Measurements from ENCODE around the gene PSMD9.
A peak's percentile ranks its signal among the peaks of the same experiment; 100 is the strongest.

Gene PSMD9

GRCh38 chr12:121958541-121959240, 70.1 kb downstream of the PSMD9 start:
- H2BK15ac ChIP-seq (ENCODE audit: low read depth, poor library complexity, severe bottlenecking): no peak overlapping the region
- no peak overlapping the region for H4K91ac ChIP-seq (ENCODE audit: low read length)
- peak overlapping the region in 1 of 2 experiments; percentile 24 for H3K4ac ChIP-seq (ENCODE audit: low read depth in 1 of 2, low read length in 2 of 2)
- peak overlapping the region; percentile 55 for H4K8ac ChIP-seq (ENCODE audit: low read length)
- H2BK12ac ChIP-seq (ENCODE audit: low read length in 2 of 2): no peak overlapping the region
- H3K4me3 ChIP-seq (ENCODE audit: insufficient read depth in 1 of 2, low read depth in 1 of 2, low read length in 2 of 2): no peak overlapping the region
- peaks cover 0 to 6% of the 10 kb centered on the region in 2 experiments for H3K27me3 ChIP-seq (ENCODE audit: control insufficient read depth in 1 of 2, insufficient read depth in 1 of 2, low read length in 2 of 2)
- no peaks in the 10 kb centered on the region for H3K79me1 ChIP-seq (replicated peaks; ENCODE audit: low read length, poor library complexity, severe bottlenecking)
- H2AFZ ChIP-seq (ENCODE audit: low read depth, low read length): no peak overlapping the region
- no peak overlapping the region for H2BK120ac ChIP-seq (ENCODE audit: low read depth, low read length)
- peak; percentile 87 for DNase-seq
- H3K4me1 ChIP-seq (ENCODE audit: control insufficient read depth, insufficient read depth, low read depth, low read length): peaks cover 9% of the 10 kb centered on the region
- no peaks in the 10 kb centered on the region for H3K9me3 ChIP-seq (ENCODE audit: control insufficient read depth, low read length)
- H3K36me3 ChIP-seq (ENCODE audit: control insufficient read depth in 1 of 2, insufficient read depth in 2 of 2, low read depth in 1 of 2, low read length in 2 of 2): peaks cover 33 to 47% of the 10 kb centered on the region in 2 experiments
- no peak overlapping the region for H2AK5ac ChIP-seq (ENCODE audit: low read length, severe bottlenecking)
- no peak overlapping the region for H2BK5ac ChIP-seq (ENCODE audit: low read depth, low read length, poor library complexity, severe bottlenecking)
- H3K14ac ChIP-seq (ENCODE audit: low read length in 2 of 2): no peak overlapping the region
- H3K9ac ChIP-seq (ENCODE audit: low read length): no peak overlapping the region
- no peak overlapping the region for H3K27ac ChIP-seq (ENCODE audit: low read length, poor library complexity, severe bottlenecking)
- no peak overlapping the region for H3K23ac ChIP-seq (ENCODE audit: low read length in 2 of 2)
- peak overlapping the region in 1 of 2 experiments; percentile 71 for H3K18ac ChIP-seq (ENCODE audit: low read depth in 1 of 2, low read length in 2 of 2)
- WGBS: 65% methylated on average over 21 of the region's 21 CpGs
- H3K4me2 ChIP-seq (ENCODE audit: low read length, poor library complexity, severe bottlenecking): no peak overlapping the region

- 90% methylated on average over 7 of the region's 7 CpGs for WGBS
- Histone ChIP-seq H4K91ac (ENCODE audit: low read length) (no peak overlapping the region), H3K36me3 (ENCODE audit: control insufficient read depth in 1 of 2, insufficient read depth in 2 of 2, low read depth in 1 of 2, low read length in 2 of 2) (peaks cover 35 to 47% of the 10 kb centered on the region in 2 experiments), H2BK5ac (ENCODE audit: low read depth, low read length, poor library complexity, severe bottlenecking) (no peak overlapping the region), H2AK5ac (ENCODE audit: low read length, severe bottlenecking) (no peak overlapping the region), H3K9me3 (ENCODE audit: control insufficient read depth, low read length) (no peaks in the 10 kb centered on the region), H3K9ac (ENCODE audit: low read length) (no peak overlapping the region), H3K14ac (ENCODE audit: low read length in 2 of 2) (no peak overlapping the region), H3K79me1 (replicated peaks; ENCODE audit: low read length, poor library complexity, severe bottlenecking) (no peaks in the 10 kb centered on the region), H3K27ac (ENCODE audit: low read length, poor library complexity, severe bottlenecking) (no peak overlapping the region), H2BK12ac (ENCODE audit: low read length in 2 of 2) (no peak overlapping the region), H2AFZ (ENCODE audit: low read depth, low read length) (no peak overlapping the region), H4K8ac (ENCODE audit: low read length) (no peak overlapping the region), H3K4me3 (ENCODE audit: insufficient read depth in 1 of 2, low read depth in 1 of 2, low read length in 2 of 2) (no peak overlapping the region), H3K23ac (ENCODE audit: low read length in 2 of 2) (no peak overlapping the region), H3K4ac (ENCODE audit: low read depth in 1 of 2, low read length in 2 of 2) (no peak overlapping the region), H3K18ac (ENCODE audit: low read depth in 1 of 2, low read length in 2 of 2) (no peak overlapping the region), H3K27me3 (ENCODE audit: control insufficient read depth in 1 of 2, insufficient read depth in 1 of 2, low read length in 2 of 2) (peaks cover 0 to 6% of the 10 kb centered on the region in 2 experiments), H2BK15ac (ENCODE audit: low read depth, poor library complexity, severe bottlenecking) (no peak overlapping the region), H3K4me2 (ENCODE audit: low read length, poor library complexity, severe bottlenecking) (no peak overlapping the region), H3K4me1 (ENCODE audit: control insufficient read depth, insufficient read depth, low read depth, low read length) (peaks cover 9% of the 10 kb centered on the region), H2BK120ac (ENCODE audit: low read depth, low read length) (no peak overlapping the region)
- DNase-seq: no peak
Observed at GRCh38 chr12:121960541-121960940, 72.0 kb downstream of the PSMD9 start.

DNA sequence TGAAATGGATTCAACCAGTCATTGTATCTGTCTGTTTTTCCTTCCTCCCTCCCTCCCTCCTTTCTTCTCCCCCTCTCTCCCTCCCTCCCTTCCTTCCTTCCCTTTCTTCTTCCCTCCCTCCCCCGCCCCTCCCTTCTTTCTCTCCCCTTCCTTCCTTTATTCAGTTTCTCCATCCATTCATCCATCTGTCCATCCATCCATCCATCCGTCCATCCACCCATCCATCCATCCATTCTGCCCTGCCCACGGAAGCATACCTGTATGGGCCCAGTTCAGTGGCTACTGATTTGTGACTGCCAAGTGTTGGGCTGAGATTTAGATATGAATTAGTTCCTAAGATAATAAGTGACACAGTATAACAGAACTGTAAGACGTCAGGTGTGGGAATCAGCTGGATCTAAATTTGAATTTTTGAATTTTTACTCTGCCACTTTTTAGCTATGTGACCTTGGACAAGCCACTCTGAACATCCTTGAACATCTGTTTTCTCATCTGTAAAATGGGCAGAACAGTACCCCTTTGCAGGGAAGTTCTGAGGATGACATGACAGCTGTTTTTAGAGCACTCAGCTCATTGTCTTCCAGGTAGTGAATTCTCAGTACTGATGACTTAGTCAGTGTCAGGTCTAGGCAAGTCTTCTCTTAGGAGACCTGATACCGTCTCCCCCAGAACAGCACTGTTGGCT, 72.7 kb downstream of the PSMD9 start:
- no peak overlapping the region for H2BK120ac ChIP-seq (ENCODE audit: low read depth, low read length)
- no peak overlapping the region for H2BK5ac ChIP-seq (ENCODE audit: low read depth, low read length, poor library complexity, severe bottlenecking)
- H3K4me3 ChIP-seq (ENCODE audit: insufficient read depth in 1 of 2, low read depth in 1 of 2, low read length in 2 of 2): no peak overlapping the region
- DNase-seq: no peak
- H2AFZ ChIP-seq (ENCODE audit: low read depth, low read length): no peak overlapping the region
- peaks cover 0 to 6% of the 10 kb centered on the region in 2 experiments for H3K27me3 ChIP-seq (ENCODE audit: control insufficient read depth in 1 of 2, insufficient read depth in 1 of 2, low read length in 2 of 2)
- no peak overlapping the region for H2AK5ac ChIP-seq (ENCODE audit: low read length, severe bottlenecking)
- H3K9me3 ChIP-seq (ENCODE audit: control insufficient read depth, low read length): no peaks in the 10 kb centered on the region
- no peak overlapping the region for H3K23ac ChIP-seq (ENCODE audit: low read length in 2 of 2)
- H3K79me1 ChIP-seq (replicated peaks; ENCODE audit: low read length, poor library complexity, severe bottlenecking): no peaks in the 10 kb centered on the region
- H2BK12ac ChIP-seq (ENCODE audit: low read length in 2 of 2): no peak overlapping the region
- peaks cover 9% of the 10 kb centered on the region for H3K4me1 ChIP-seq (ENCODE audit: control insufficient read depth, insufficient read depth, low read depth, low read length)
- peaks cover 35 to 47% of the 10 kb centered on the region in 2 experiments for H3K36me3 ChIP-seq (ENCODE audit: control insufficient read depth in 1 of 2, insufficient read depth in 2 of 2, low read depth in 1 of 2, low read length in 2 of 2)
- H3K4me2 ChIP-seq (ENCODE audit: low read length, poor library complexity, severe bottlenecking): no peak overlapping the region
- no peak overlapping the region for H3K4ac ChIP-seq (ENCODE audit: low read depth in 1 of 2, low read length in 2 of 2)
- no peak overlapping the region for H3K14ac ChIP-seq (ENCODE audit: low read length in 2 of 2)
- no peak overlapping the region for H2BK15ac ChIP-seq (ENCODE audit: low read depth, poor library complexity, severe bottlenecking)
- WGBS: 94% methylated on average over 5 of the region's 5 CpGs
- no peak overlapping the region for H4K8ac ChIP-seq (ENCODE audit: low read length)
- no peak overlapping the region for H3K9ac ChIP-seq (ENCODE audit: low read length)
- H4K91ac ChIP-seq (ENCODE audit: low read length): no peak overlapping the region
- H3K18ac ChIP-seq (ENCODE audit: low read depth in 1 of 2, low read length in 2 of 2): no peak overlapping the region
- no peak overlapping the region for H3K27ac ChIP-seq (ENCODE audit: low read length, poor library complexity, severe bottlenecking)

GRCh38 chr12:121963341-121964018, 74.9 kb downstream of the PSMD9 start:
- WGBS: 85% methylated on average over 11 of the region's 15 CpGs
- Histone ChIP-seq H2BK12ac (ENCODE audit: low read length in 2 of 2) (no peak overlapping the region), H2BK5ac (ENCODE audit: low read depth, low read length, poor library complexity, severe bottlenecking) (no peak overlapping the region), H3K4me1 (ENCODE audit: control insufficient read depth, insufficient read depth, low read depth, low read length) (peaks cover 7% of the 10 kb centered on the region), H4K8ac (ENCODE audit: low read length) (no peak overlapping the region), H2AFZ (ENCODE audit: low read depth, low read length) (no peak overlapping the region), H3K18ac (ENCODE audit: low read depth in 1 of 2, low read length in 2 of 2) (no peak overlapping the region), H3K14ac (ENCODE audit: low read length in 2 of 2) (no peak overlapping the region), H4K91ac (ENCODE audit: low read length) (no peak overlapping the region), H2BK15ac (ENCODE audit: low read depth, poor library complexity, severe bottlenecking) (no peak overlapping the region), H2BK120ac (ENCODE audit: low read depth, low read length) (no peak overlapping the region), H3K27me3 (ENCODE audit: control insufficient read depth in 1 of 2, insufficient read depth in 1 of 2, low read length in 2 of 2) (peaks cover 0 to 6% of the 10 kb centered on the region in 2 experiments), H3K9ac (ENCODE audit: low read length) (no peak overlapping the region), H3K9me3 (ENCODE audit: control insufficient read depth, low read length) (no peaks in the 10 kb centered on the region), H2AK5ac (ENCODE audit: low read length, severe bottlenecking) (no peak overlapping the region), H3K27ac (ENCODE audit: low read length, poor library complexity, severe bottlenecking) (no peak overlapping the region), H3K4ac (ENCODE audit: low read depth in 1 of 2, low read length in 2 of 2) (no peak overlapping the region), H3K36me3 (ENCODE audit: control insufficient read depth in 1 of 2, insufficient read depth in 2 of 2, low read depth in 1 of 2, low read length in 2 of 2) (peaks cover 46 to 54% of the 10 kb centered on the region in 2 experiments), H3K79me1 (replicated peaks; ENCODE audit: low read length, poor library complexity, severe bottlenecking) (no peaks in the 10 kb centered on the region), H3K4me2 (ENCODE audit: low read length, poor library complexity, severe bottlenecking) (no peak overlapping the region), H3K4me3 (ENCODE audit: insufficient read depth in 1 of 2, low read depth in 1 of 2, low read length in 2 of 2) (no peak overlapping the region), H3K23ac (ENCODE audit: low read length in 2 of 2) (no peak overlapping the region)
- DNase-seq: no peak

Data from mesenchymal stem cell (in vitro differentiated cells and primary cell).